HG02885 (cell line): ENCODE data around the gene CYLD.
A peak's percentile ranks its signal among the peaks of the same experiment; 100 is the strongest.

Experiments
- ATAC-seq: cut with Tn5 transposase; IDR thresholded peaks from one replicate; pipeline ENCODE4 v1.9.1; 2021; ENCODE audit warnings: mild to moderate bottlenecking; ENCODE audit not compliant: unreplicated experiment, poor library complexity

Gene CYLD

GRCh38 chr16:50839356-50839755 is 97.5 kb downstream of the CYLD start:
- no peak for ATAC-seq

DNA sequence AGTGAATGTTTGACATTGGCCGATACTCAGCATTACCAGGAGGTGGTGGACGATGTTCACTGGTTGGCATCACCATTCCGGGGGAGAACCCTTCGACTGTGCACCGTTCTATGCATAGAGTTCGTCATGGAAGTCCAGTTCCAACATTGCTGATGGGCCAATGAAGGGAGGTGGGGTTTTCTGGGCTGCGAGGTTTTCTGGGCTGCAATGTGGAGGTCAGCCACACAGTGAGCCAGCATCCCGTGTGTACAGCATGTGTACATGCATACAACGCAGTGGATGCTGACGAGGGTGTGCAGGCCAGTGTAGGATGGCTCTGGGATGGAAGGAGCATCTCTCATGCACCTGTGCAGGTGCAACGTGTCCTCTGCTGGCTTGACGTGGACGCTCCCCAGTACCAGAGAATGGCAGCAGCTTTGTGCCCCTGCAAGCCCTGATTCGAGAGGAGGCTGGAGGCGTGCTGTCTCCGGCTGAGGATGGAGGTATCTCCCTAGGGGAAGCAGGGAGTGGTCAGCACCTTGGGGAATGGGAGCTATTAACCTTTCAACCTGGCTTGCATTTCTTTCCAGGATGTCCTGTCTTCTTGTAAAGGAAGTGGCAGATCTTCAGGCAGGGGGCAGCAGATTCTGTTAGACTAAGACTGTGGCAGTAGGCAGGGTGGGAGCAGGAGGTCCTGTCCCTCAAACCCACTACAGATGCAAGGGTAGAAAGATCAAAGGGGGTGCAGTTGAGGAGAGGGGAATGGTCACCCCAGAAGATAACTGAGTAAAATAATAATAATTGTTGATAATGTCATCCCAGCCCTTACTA is 98.2 kb downstream of the CYLD start:
- ATAC-seq = no peak

DNA sequence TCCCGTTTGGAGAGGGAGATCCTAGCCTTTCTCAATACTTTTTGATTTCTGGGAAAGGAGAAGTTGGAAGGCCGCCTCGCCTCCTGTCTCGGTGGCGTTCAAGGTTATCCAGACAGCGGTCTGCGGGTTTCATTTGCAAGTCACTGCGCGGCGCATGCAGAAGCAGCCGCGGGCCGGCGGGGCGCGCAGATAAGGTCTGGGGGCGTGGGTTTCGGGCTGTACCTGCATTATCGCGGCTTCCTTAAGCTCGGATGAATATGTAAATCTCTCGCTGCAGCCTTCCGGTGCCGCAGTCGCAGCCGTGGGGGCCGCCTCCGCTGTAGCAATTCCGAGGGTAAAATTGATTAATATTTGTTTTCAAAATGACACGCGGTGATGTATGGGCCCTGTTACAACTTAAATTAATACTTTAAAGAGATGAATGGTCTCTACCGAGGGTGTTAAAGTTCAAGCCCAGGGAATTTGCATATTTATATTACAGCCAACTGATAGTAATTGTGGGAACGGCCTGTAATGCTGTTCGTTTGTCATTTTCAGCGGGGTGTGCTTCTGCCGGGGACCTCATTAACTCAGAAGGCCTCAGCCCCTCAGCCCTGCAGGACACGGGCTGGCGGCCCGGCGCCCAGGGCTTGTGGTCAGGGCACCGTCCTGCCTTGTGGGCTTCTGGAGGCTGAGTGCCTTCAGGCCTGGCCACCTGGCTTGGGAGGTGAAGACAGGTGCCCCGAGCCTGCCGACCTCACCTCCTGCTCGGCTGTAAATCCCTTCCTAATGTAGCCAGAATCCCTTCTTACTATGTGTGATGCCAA is 99.4 kb downstream of the CYLD start:
- ATAC-seq = peak; percentile 37

DNA sequence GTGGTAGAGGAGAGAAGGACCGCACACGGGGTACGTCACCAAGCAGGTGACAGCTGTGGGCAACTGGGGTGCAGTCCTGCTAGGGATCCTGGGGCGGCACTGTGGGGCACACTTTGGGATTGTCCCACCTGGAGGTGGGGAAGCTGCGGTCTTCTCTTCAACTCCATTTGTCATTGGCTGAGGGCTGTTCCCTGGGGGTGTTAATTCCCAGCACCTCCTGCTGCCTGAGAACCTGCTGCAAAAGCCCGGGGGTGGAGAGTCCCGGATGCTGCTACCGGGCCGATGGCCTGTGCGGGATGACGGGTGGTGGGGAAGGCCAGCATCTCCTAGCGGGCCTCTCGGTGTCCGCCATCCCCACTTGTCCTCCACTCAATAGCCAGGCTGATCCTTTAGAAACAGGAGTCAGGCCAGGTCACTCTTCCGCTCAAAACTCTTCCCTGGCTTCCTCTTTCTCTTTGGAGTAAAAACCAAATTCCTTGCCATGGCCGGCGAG is 100.2 kb downstream of the CYLD start:
- ATAC-seq = no peak

- no peak for ATAC-seq
Measured at GRCh38 chr16:50842589-50842988, 100.7 kb downstream of the CYLD start.

- no peak for ATAC-seq
Measured at GRCh38 chr16:50844840-50845239, 103.0 kb downstream of the CYLD start.

- ATAC-seq = no peak
Measured at GRCh38 chr16:50845296-50845695, 103.4 kb downstream of the CYLD start.

DNA sequence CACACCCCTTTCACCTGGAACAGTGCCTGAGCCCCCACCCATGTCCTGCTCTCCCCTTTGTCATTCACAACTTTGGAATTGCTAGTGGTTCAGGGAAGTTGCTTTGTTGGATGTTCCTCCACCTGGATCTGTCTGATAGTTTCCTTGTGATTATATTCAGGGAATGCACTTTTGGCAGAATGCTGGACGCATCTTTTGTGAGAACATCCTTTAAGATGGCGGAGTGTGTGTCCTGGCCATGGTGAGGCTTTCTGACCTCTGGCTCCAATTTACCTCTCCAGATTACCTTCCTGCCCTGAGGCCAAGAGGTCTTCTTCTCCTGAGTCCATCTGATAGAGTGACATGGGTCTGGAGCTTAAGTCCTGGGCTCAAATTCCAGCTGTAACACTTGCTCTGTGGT is 104.6 kb downstream of the CYLD start:
- ATAC-seq = no peak

DNA sequence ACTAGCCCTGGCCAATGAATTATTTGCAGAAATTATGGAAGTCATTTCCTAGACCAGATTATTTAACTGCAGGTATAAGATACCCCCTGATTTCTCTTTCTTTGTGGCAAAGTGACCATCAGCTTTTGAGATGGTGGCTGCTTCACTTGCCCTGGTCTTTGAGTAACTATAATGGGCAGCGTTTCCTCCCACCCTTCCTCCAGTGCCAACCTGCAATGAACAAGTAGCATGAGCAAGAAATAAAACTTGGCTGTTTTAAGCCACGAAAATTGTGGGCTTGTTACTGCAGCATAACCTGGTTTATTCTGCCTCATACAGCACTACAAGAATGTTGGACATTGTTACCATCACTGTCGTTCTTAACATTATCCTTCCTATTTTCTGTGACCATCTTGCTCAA is 105.3 kb downstream of the CYLD start:
- no peak for ATAC-seq

DNA sequence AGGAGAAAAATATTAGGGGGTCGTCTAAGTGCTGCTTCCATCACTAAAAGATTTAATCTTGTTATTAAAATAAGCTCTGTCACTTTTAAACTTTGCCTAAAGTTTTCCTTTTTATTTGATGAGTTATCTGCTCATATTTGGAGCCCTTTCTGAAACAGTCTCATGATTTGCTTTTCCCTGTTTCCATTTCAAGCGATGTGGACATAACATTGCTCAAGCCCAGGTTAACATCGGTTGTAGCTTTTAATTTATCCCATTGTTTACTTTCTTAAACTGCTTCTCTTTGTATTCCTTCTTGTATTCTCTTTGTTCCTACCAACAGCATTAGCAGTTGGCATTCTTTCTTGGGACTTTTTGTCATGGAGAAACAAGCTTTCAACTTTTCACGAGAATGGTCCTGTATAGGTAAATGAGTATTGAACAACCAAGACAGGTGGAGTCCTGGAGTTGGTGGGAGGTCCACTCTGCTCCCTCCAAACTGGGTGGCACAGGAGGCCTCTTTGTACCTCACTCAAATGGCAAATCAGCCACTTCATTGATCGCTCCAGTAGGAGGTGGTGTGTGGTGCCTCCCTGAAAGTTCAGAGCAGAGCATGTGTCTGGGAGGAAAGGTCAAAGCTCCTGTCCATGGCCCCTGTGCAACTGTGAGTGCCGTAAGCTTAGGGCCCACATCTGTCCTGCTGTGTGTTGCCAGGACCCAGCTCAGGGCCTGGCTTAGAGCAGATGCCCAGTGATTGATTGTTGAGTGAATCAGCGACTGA is 107.0 kb downstream of the CYLD start:
- no peak for ATAC-seq
